Colonic mucosa (tissue), 4 donors: Measurements from ENCODE around the gene PRKCE. TPM values are rescaled to one million over a fixed set of nuclear protein-coding genes. Genes with fewer than 3 reads are reported as not detected.
"Not testable (repeated sequence)": the region's sequence is repeated elsewhere in the genome, so short reads cannot be mapped to it uniquely, and the experiment has no call there.

Experiments
- DNase-seq: peaks from one replicate; pipeline ENCODE4 v3.0.0-alpha.2; 2020
- H3K27ac ChIP-seq: fragments of 200-600 bp; one replicate; pipeline ENCODE4 v1.8.0; 2021
- H3K27me3 ChIP-seq: fragments of 200-600 bp; one replicate; pipeline ENCODE4 v1.8.0; 2021
- H3K36me3 ChIP-seq: fragments of 200-600 bp; one replicate; pipeline ENCODE4 v1.8.0; 2021
- H3K4me1 ChIP-seq: fragments of 200-600 bp; one replicate; pipeline ENCODE4 v1.8.0; 2021; ENCODE audit warnings: mild to moderate bottlenecking
- H3K4me3 ChIP-seq: fragments of 200-600 bp; one replicate; pipeline ENCODE4 v1.8.0; 2021
- H3K9ac ChIP-seq, 2 donors: one replicate each; pipeline ENCODE4 v1.7.0; 2013; ENCODE audit warnings: control low read depth in 2 of 2, low read depth in 2 of 2, low read length in 2 of 2
- H3K9me3 ChIP-seq: fragments of 200-600 bp; one replicate; pipeline ENCODE4 v1.8.0; 2021
- CTCF ChIP-seq: fragments of 200-600 bp; IDR thresholded peaks from one replicate; pipeline ENCODE4 v1.8.0; 2022; ENCODE audit warnings: antibody characterized with exemption, mild to moderate bottlenecking
- intact Hi-C: fragments of 100-400 bp; cut with DNase I; formaldehyde crosslinking; loops from one replicate; pipeline ENCODE4 v1.14.1; 2022
- total RNA-seq, 2 donors: library from RNA; stranded (reverse); fragmentation: NEBNext Ultra II Directional in 1 of 2; extraction: Animal tissue kit (Norgen Biotek cat#: 25700) in 1 of 2; gene quantifications; one replicate each; pipeline ENCODE4 v1.2.1, GENCODE V29; 2021
- donor health status: healthy.
- donor health status: DM: no; HTN: no; CAD: no.
- donor health status: DM: no; HTN: no; CAD: no.

PRKCE gene
- total RNA-seq, 2 donors from 2014 or later, result 17.5 to 25.8 TPM

- intact Hi-C loops, result no loop called here
- DNase-seq, result no peak
- no peak overlapping the region for H3K4me3 ChIP-seq
- H3K9ac ChIP-seq, result no peak overlapping the region
- H3K27me3 ChIP-seq, result no peaks in the 10 kb centered on the region
- no peaks in the 10 kb centered on the region for H3K36me3 ChIP-seq
- H3K27ac ChIP-seq, result no peak overlapping the region
- no peaks in the 10 kb centered on the region for H3K4me1 ChIP-seq
- no peak for TF ChIP-seq CTCF
- H3K9me3 ChIP-seq, result no peaks in the 10 kb centered on the region
Measured at GRCh38 chr2:45712570-45712969, 61.1 kb downstream of the PRKCE start.

- Histone ChIP-seq H3K27ac (no peak overlapping the region), H3K9ac (no peak overlapping the region), H3K36me3 (no peaks in the 10 kb centered on the region), H3K9me3 (no peaks in the 10 kb centered on the region), H3K4me1 (no peaks in the 10 kb centered on the region), H3K27me3 (no peaks in the 10 kb centered on the region), H3K4me3 (no peak overlapping the region)
- intact Hi-C loops, result no loop called here
- DNase-seq, result no peak
- no peak for TF ChIP-seq CTCF
Measured at GRCh38 chr2:45713136-45713535, 61.7 kb downstream of the PRKCE start.

GRCh38 chr2:45713591-45713990 lies 62.1 kb downstream of the PRKCE start:
- no peaks in the 10 kb centered on the region for H3K36me3 ChIP-seq
- H3K9ac ChIP-seq, result no peak overlapping the region
- no peak for TF ChIP-seq CTCF
- H3K27me3 ChIP-seq, result no peaks in the 10 kb centered on the region
- no peak for DNase-seq
- H3K4me1 ChIP-seq, result no peaks in the 10 kb centered on the region
- intact Hi-C loops, result no loop called here
- H3K4me3 ChIP-seq, result no peak overlapping the region
- no peak overlapping the region for H3K27ac ChIP-seq
- no peaks in the 10 kb centered on the region for H3K9me3 ChIP-seq

- H3K4me1 ChIP-seq, result no peaks in the 10 kb centered on the region
- H3K27me3 ChIP-seq, result no peaks in the 10 kb centered on the region
- no peaks in the 10 kb centered on the region for H3K36me3 ChIP-seq
- H3K9ac ChIP-seq, result no peak overlapping the region
- H3K4me3 ChIP-seq, result no peak overlapping the region
- H3K9me3 ChIP-seq, result no peaks in the 10 kb centered on the region
- no peak overlapping the region for H3K27ac ChIP-seq
- DNase-seq, result no peak
- no peak for TF ChIP-seq CTCF
- intact Hi-C loops, result no loop called here
Measured at GRCh38 chr2:45714679-45715078, 63.2 kb downstream of the PRKCE start.

GRCh38 chr2:45715601-45716379 lies 64.3 kb downstream of the PRKCE start:
- Histone ChIP-seq H3K9ac (no peak overlapping the region), H3K27ac (no peak overlapping the region), H3K4me3 (no peak overlapping the region), H3K4me1 (no peaks in the 10 kb centered on the region), H3K27me3 (no peaks in the 10 kb centered on the region), H3K36me3 (no peaks in the 10 kb centered on the region), H3K9me3 (no peaks in the 10 kb centered on the region)
- intact Hi-C loops, result no loop called here
- no peak for TF ChIP-seq CTCF
- DNase-seq, result no peak

- H3K27ac ChIP-seq, H3K27me3 ChIP-seq, H3K9me3 ChIP-seq, intact Hi-C loops, H3K4me1 ChIP-seq, H3K9ac ChIP-seq, DNase-seq, H3K36me3 ChIP-seq, H3K4me3 ChIP-seq: not testable (repeated sequence)
Measured at GRCh38 chr2:45716432-45716831, 65.0 kb downstream of the PRKCE start.
